Activated CD4-positive, alpha-beta T cell treated with anti-CD3 and anti-CD28 coated beads, Interleukin-2, amount 50 U/mL, for 1 hour (primary cell): ENCODE measurements around the gene PNPO.
"Not testable (repeated sequence)": the region's sequence is repeated elsewhere in the genome, so short reads cannot be mapped to it uniquely, and the experiment has no call there.

Experiments
- DNase-seq: peaks from one replicate; pipeline ENCODE4 v3.0.0-alpha.2; 2020

Gene PNPO

DNA sequence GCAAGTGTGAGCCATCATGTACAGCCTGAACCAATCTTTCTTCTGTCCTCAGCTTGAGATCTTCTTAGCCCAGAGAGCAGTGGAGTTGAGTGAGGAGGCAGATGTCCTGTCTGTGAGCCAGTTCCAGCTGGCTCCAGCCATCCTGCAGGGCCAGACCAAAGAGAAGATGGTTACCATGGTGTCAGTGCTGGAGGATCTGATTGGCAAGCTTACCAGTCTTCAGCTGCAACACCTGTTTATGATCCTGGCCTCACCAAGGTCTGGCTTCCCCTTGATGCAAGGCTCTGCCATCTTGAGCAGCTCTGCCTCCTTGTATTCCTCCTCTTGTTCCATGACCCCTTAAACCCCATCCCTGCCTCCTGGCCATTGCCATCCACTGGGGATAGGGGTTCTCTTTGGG, 39.2 kb downstream of the PNPO start:
- DNase-seq, result no peak

DNA sequence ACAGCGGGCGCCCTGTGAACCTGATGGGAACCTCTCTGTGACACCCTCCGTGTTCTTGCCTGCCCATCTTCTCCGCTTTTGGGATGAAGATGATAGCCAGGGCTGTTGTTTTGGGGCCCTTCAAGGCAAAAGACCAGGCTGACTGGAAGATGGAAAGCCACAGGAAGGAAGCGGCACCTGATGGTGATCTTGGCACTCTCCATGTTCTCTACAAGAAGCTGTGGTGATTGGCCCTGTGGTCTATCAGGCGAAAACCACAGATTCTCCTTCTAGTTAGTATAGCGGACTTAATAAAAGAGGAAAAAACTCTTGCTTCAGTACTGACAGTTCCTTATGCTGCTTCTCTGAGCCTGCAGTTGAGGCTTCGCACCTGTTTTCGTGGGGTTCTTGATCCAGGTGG, 40.1 kb downstream of the PNPO start:
- DNase-seq, result no peak

DNA sequence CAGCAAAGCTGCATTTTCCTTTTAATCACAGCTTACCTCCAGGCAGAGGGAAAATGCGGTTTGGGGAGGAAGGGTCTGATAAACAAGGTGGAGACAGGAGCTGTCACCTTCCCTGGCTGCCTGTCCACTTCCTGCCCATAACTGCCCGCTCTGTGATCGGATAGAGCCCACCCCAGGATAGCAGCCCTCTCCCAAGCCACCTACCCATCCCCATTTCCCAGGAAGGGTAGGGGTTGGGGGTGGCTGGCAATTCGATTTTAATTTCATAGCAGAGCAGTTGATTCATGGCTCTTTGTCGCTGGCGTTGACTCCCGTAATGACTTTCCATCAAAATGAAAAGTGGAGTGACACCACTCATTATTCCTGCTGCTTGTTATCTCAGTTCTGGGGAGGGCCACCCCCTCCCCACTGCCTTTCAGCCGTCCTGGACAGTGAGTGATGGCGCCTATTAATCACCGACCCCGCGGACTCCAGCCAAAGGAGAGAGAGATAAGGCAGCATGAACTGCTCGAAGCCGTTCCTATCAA, 40.8 kb downstream of the PNPO start:
- no peak for DNase-seq

DNA sequence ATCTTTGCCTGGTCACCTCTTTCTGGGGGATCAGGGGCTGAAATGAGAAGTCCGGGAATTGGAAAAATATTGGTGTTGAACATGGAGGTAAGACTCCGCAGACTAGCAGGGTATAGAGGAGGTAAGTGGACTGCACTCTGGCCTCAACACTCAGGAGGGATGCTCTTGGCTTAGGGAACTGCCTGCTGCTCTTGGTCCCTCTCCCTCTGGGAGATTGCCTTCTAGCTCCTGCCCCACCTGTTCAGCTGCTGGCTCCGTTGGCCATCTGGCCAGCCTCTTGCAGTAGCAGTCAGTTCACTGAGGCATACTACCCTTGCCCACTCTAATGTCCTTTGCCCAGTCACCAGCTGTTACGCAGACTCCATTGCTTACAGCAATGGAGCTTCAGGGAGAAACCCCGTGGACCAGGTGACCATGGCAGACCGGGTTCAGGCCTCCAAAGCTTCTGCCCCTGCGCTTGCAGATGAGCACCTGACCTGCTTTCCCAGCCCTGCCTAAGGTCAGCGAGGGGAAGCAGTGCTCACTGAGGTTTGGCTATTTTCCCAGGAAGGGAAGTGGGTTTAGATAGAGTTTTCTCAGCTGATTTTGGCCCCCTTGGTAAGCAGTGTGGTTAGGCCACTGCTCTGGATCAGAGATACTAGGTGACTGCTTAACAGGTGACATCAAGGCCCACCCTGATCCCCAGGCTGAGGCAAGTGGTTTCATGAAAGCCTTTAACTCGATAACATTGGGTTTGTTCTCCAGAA, 41.4 kb downstream of the PNPO start:
- no peak for DNase-seq

DNA sequence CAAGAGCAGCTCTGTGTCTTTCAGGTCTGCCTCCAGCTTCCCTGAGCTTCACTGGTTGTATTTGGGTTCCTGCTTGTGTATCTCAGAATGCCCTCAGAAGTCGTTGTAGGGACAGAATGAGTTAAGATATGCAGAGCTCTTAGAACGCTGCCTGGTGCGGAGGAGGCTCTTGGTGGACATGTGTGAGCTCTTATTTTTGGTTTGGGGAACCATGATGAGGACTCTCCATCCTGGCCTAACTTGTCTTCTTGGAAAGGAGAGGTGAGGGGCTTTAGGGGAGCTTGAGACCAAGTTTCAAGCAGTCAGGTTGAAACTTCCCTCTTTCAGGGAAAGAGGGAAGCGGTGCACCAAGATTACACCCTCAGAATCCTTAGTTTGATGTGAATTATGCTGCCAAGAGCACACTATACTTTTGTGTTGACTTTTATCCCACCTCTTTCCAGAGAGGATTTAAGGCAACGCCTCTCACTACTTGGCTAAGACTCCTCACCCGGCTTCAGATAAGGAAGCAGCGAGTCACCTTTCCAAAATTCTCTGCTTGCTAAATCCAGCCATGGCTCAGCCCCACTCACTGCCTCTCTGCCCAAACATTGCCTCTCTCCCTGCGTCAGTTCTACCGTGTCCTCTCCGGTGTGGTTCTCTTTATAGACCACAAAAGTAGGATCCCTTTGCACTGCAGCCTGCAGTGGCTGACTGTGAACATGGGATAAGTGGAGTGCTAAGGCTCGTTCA, 42.3 kb downstream of the PNPO start:
- no peak for DNase-seq

DNA sequence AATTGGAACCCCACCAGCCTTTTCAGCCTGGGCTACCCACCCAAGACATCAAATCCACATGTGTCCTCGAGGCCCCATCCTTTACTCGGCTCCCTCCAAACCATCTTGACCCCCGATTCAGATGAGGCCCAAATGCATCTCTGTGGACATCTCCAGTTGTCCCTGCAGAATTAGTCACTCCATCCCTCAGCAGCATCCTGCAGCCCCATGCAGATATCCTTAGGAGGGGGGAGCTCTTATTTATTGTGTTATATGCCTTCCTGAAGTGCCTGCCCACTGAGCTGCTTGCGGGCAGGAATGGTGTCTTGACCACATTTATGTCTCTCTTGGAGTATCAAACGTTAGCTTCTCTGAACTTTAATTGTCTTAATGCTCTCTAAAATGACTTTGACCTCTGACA, 45.1 kb downstream of the PNPO start:
- DNase-seq, result no peak

GRCh38 chr17:47987240-47987835, 46.0 kb downstream of the PNPO start:
- DNase-seq, result no peak

DNA sequence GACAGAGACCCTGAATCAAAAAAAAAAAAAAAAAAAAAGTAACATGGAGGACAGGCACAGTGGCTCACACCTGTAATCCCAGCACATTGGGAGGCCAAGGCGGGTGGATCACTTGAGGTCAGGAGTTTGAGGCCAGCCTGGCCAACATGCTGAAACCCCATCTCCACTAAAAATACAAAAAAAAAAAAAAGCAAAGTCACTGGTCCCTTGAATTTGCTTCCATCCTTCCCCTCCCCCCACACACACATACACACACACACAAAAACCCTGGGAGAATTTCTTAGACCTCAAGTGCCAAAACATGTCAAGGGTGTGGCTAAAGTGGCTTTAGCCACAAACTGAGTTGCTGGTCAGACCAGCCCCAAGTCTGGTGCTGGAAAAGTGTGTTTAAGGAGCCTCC, 47.1 kb downstream of the PNPO start:
- DNase-seq, result not testable (repeated sequence)

DNA sequence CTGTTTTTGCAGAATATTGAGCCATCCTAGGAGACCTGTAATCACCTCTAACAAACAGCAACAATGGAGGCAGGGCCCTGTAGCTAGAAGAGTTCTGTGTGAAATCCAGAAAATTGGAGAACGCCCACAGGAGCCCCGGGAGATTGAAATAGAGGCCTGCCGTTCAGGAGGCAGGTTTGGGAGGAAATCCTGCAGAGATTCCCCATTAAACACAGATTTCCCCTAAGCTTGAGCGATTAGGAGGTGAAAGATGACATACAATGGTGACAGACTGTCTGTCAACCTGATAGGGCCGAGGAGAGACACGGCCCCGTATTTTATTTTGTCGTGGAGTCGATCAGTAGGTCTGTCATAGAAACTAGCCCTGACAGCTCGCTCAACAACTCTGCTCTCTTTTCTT, 47.8 kb downstream of the PNPO start:
- DNase-seq, result no peak

DNA sequence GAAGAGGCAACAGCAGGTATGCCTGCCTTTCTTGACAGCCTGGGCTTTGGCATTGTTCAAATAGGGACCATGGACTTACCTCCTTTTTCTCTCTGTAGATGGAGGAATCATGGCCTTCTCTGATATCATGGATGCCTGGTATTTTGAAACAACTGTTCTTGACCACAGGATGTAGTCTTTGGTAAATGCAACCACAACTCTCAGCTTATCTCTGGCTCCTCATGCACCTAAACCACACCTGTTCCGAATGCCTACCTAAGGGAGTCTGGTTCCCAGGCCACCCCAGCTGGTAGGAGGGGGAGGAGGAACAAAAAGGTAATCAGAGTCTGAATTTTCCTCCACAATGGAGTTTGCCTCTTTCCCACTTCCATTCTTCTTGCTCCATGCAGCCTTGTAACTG, 48.3 kb downstream of the PNPO start:
- no peak for DNase-seq

- DNase-seq, result no peak
These were observed 49.8 kb downstream of the PNPO start for GRCh38 chr17:47990962-47991731.

- no peak for DNase-seq
These were observed 50.8 kb downstream of the PNPO start for GRCh38 chr17:47992216-47992615.

- DNase-seq, result no peak
These were observed 51.7 kb downstream of the PNPO start for GRCh38 chr17:47993031-47993564.

DNA sequence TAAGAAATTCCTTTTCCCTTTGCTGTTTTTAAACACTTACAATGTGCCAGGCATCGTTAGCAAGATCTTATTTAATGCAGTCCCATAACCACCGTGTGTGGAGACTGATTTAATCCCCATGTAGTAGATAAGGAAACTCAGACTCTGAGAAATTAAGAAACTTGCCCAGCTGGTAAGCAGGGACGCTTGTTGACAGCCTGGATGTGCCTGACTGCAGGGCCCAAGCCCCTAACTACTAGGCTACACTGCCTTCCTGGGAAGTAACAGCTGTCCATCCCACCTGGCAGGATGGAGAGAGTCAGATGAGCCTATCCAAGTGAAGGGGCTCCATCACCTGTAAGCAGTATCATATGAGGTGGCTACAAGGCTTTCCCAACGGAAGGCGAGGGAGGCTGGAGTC, 52.6 kb downstream of the PNPO start:
- DNase-seq, result no peak

DNA sequence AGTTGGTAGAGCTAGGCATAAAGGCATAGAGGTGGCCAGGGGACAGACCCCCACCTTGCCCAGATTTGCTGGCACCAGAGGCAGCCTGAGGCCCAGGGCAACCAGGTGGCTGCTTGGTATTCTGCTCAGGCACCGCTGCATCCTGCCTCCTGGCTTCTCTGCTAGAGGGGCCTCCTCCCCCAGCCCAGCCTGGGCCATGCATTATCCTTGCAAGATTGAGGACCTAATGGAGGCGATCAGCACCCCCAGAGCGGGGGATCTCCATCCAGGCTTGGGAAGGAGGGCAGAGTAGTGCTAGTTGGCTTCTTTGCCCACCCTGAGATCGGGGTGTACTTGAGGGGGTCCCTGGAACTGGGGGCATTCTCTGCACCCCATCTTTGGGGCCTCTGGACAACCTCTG, 53.4 kb downstream of the PNPO start:
- no peak for DNase-seq

DNA sequence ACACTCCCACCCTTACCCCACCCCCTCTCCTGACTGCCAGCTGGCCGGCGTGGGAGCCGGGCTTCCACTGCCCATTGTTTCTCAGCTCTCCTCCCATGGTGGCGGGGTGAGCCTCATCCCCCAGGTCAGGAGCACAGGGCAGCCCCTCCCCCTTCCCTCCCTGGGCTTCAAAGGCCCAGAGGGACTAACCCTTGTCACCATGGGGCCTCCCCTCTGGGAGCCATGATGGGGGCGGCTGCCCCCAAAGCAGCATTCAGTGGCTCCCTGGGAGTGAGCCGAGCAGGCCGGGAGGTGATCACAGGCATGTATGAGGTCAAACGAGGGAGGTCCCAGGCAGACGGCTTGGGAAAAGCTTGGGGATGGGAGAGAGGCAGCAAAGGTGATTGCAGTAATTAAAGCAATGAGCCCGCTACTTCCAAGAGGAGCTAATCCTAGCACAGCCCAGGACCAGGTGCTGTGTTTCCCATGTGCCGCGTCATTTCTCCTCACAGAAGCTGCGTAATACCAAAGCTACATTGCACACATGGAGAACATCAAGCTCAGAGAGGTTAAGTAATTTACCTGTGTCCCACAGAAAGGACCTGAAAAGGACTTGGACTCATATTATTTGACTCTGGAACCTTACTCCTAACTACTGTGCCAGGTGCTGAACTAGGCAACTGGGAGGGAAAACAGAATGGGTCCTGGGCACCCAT, 54.0 kb downstream of the PNPO start:
- no peak for DNase-seq

GRCh38 chr17:47996201-47996600, 54.8 kb downstream of the PNPO start:
- no peak for DNase-seq

- no peak for DNase-seq
These were observed 56.2 kb downstream of the PNPO start for GRCh38 chr17:47997586-47997985.

GRCh38 chr17:47998044-47998443, 56.7 kb downstream of the PNPO start:
- DNase-seq, result no peak
